Frontal cortex (tissue), 4 donors: ENCODE measurements around the gene CRYBG1. TPM values are rescaled to one million over a fixed set of nuclear protein-coding genes. Genes with fewer than 3 reads are reported as not detected.

Experiments
- DNase-seq, 2 donors: peaks; one replicate each; pipeline ENCODE4 v3.0.0; 2012; ENCODE audit warnings: low spot score in 2 of 2
- FAIRE-seq: peaks from 2 replicates; lab custom pipeline; 2012; peaks lifted over from hg19 to GRCh38; lab: Jason Lieb, UNC
- total RNA-seq: library from RNA; depleted of rRNA; stranded (reverse); fragments of >200 nt; gene quantifications from one replicate; pipeline ENCODE4 v1.2.3, GENCODE V29; 2014
- donor health status: control.
- donor health status: control.
- donor health status: control.

Gene CRYBG1
- total RNA-seq, 1 donor from 2014 or later, result under 0.01 TPM

GRCh38 chr6:106453756-106454367, 93.3 kb downstream of the CRYBG1 start:
- FAIRE-seq, result no peak
- DNase-seq, result no peak

GRCh38 chr6:106456756-106457155, 96.2 kb downstream of the CRYBG1 start:
- FAIRE-seq, result no peak
- DNase-seq, result no peak

GRCh38 chr6:106458021-106458986, 97.8 kb downstream of the CRYBG1 start:
- DNase-seq, result no peak
- FAIRE-seq, result no peak

GRCh38 chr6:106460481-106460880, 100.0 kb downstream of the CRYBG1 start:
- no peak for DNase-seq
- no peak for FAIRE-seq

- DNase-seq (no peak), FAIRE-seq (no peak)
Measured at GRCh38 chr6:106461084-106461483, 100.6 kb downstream of the CRYBG1 start.

GRCh38 chr6:106462923-106463557, 102.5 kb downstream of the CRYBG1 start:
- FAIRE-seq (no peak), DNase-seq (no peak)

GRCh38 chr6:106466211-106466610, 105.7 kb downstream of the CRYBG1 start:
- no peak for FAIRE-seq
- no peak for DNase-seq

- FAIRE-seq (no peak), DNase-seq (no peak)
Measured at GRCh38 chr6:106468935-106469334, 108.4 kb downstream of the CRYBG1 start.

- DNase-seq (no peak), FAIRE-seq (no peak)
Measured at GRCh38 chr6:106469882-106470281, 109.4 kb downstream of the CRYBG1 start.

- no peak for DNase-seq
- no peak for FAIRE-seq
Measured at GRCh38 chr6:106470316-106470715, 109.8 kb downstream of the CRYBG1 start.

- DNase-seq, result no peak
- FAIRE-seq, result no peak
Measured at GRCh38 chr6:106470811-106471210, 110.3 kb downstream of the CRYBG1 start.

GRCh38 chr6:106473812-106474211, 113.3 kb downstream of the CRYBG1 start:
- FAIRE-seq, result no peak
- no peak for DNase-seq

GRCh38 chr6:106474466-106474865, 113.9 kb downstream of the CRYBG1 start:
- no peak for FAIRE-seq
- DNase-seq, result no peak

- DNase-seq (no peak), FAIRE-seq (no peak)
Measured at GRCh38 chr6:106475284-106475683, 114.8 kb downstream of the CRYBG1 start.

GRCh38 chr6:106476331-106477105, 116.0 kb downstream of the CRYBG1 start:
- no peak for DNase-seq
- FAIRE-seq, result no peak

GRCh38 chr6:106477146-106477545, 116.6 kb downstream of the CRYBG1 start:
- DNase-seq, result no peak
- no peak for FAIRE-seq

GRCh38 chr6:106477790-106478189, 117.3 kb downstream of the CRYBG1 start:
- no peak for DNase-seq

GRCh38 chr6:106486236-106486635, 125.7 kb downstream of the CRYBG1 start:
- no peak for FAIRE-seq

More at GRCh38 chr6:106477790-106478189, 117.3 kb downstream of the CRYBG1 start:
- no peak for FAIRE-seq

GRCh38 chr6:106488494-106489370, 128.2 kb downstream of the CRYBG1 start:
- DNase-seq (no peak), FAIRE-seq (no peak)

More at GRCh38 chr6:106486236-106486635, 125.7 kb downstream of the CRYBG1 start:
- no peak for DNase-seq
